ENCODE measurements around the gene JMJD4. TPM values are rescaled to one million over a fixed set of nuclear protein-coding genes. Genes with fewer than 3 reads are reported as not detected.

The JMJD4 gene
- total and polyA plus RNA-seq, 2 of the 4 experiments (the other 2 are of a cell fraction) = 24.6 to 28.5 TPM

DNA sequence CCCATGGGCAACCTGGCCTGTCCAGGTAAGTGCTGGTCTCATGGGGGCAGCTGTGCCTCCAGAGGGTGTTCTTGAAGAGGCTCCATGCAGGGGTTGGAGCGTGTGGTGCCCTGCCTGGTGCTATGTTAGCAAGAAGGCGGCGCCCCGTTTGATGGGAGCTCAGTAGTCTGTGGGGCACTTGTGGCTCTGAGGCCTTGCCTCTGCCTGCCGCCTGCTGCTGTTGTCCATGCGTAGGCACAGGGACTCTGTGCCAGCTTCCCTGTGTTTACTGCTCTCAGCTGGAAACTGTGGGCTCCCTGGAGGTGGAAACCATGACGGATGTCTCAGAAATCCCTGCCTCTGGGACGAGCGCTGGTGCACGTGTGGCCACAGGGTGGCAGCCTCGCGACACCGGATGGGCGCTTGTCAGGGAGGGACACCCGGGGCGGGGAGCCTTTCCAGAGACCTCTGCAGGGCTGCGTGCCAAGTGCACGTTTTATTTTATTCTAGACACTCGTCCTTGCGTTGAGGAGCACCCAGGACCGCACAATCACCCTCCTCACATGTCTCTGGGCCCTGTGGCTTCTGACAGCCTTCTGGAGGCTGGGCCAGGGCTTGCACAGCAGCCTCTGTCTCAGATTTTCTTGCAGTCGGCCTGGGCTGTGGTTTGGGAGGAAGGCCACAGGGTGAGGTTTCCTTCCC lies 27.3 kb upstream of the JMJD4 start:
- dilution Hi-C loops (cut with HindIII; ENCODE audit: low sequenced_read_pairs, unreplicated experiment) = no loop called here
- Histone ChIP-seq H2AK9ac (replicated peaks; ENCODE audit: low read depth, low read length, poor library complexity) (peak overlapping the region; percentile 90), H2BK20ac (ENCODE audit: low read depth, low read length) (no peak overlapping the region), H2BK15ac (ENCODE audit: low read depth, low read length) (no peak overlapping the region), H2AFZ (replicated peaks; ENCODE audit: low read length, poor library complexity) (peak overlapping the region; percentile 86), H3K4me2 (ENCODE audit: low read depth, low read length) (peak overlapping the region; percentile 23; the same call in 1 of the 2 replicates), H3K9me1 (ENCODE audit: insufficient read depth, low read length) (peaks cover 31% of the 10 kb centered on the region), H3K9me3 (ENCODE audit: control insufficient read depth, insufficient read depth, low read length) (no peaks in the 10 kb centered on the region), H3K36me3 (ENCODE audit: control insufficient read depth, insufficient read depth, low read length) (peaks cover 26% of the 10 kb centered on the region), H4K20me1 (ENCODE audit: insufficient read depth, low read length) (peaks cover 59% of the 10 kb centered on the region), H3K56ac (ENCODE audit: extremely low read depth, insufficient read depth, low read length) (no peak overlapping the region), H4K91ac (ENCODE audit: insufficient read depth, low read depth, low read length) (no peak overlapping the region), H3K27me3 (ENCODE audit: control insufficient read depth, insufficient read depth, low read length) (no peaks in the 10 kb centered on the region), H3K9ac (ENCODE audit: low read depth, low read length) (no peak overlapping the region), H2BK120ac (ENCODE audit: low read depth, low read length) (no peak overlapping the region; the same call in 1 of the 2 replicates), H3K4me3 (ENCODE audit: insufficient read depth, low read depth, low read length) (no peak overlapping the region), H3K4me1 (ENCODE audit: control insufficient read depth, insufficient read depth, low read length) (peaks cover 38% of the 10 kb centered on the region), H3K4ac (ENCODE audit: low read depth, low read length) (peak overlapping the region; percentile 48; the same call in 1 of the 2 replicates), H3K27ac (ENCODE audit: insufficient read depth, low read length) (peak overlapping the region; percentile 7; the same call in 1 of the 2 replicates), H4K8ac (ENCODE audit: low read depth in 2 of 2, low read length in 2 of 2) (no peak overlapping the region), H2AK5ac (ENCODE audit: low read depth, low read length) (peak overlapping the region; percentile 33; the same call in 1 of the 2 replicates), H3K79me1 (ENCODE audit: low read depth in 1 of 2, low read length in 2 of 2) (peaks cover 25 to 86% of the 10 kb centered on the region in 2 experiments; a peak in 3 of 4 replicates), H4K5ac (ENCODE audit: low read depth, low read length) (no peak overlapping the region), H2BK5ac (ENCODE audit: low read depth, low read length, poor library complexity, severe bottlenecking) (peak overlapping the region; percentile 5), H3K23ac (ENCODE audit: low read depth, low read length) (peak overlapping the region; percentile 31; the same call in 1 of the 2 replicates), H3K14ac (replicated peaks; ENCODE audit: low read depth, low read length) (no peak overlapping the region), H3K18ac (ENCODE audit: low read depth, low read length) (no peak overlapping the region)
- intact Hi-C loops (cut with micrococcal nuclease) = loop anchor here (1.0 to 5.0 kb wide), 2 partner anchors 184 to 320 kb away; partner anchors contain the start of gene ARF1
- no TSS peak for BruUV-seq (replicated peaks)
- CTCF ChIA-PET = interaction anchor here (0.6 to 2.0 kb wide), 5 partner anchors 13 to 249 kb away, joined by 3 to 7 read pairs (median 5); no protein-coding TSS in a partner anchor
- peak; percentile 74 for ATAC-seq (ENCODE audit: low read depth)
- POLR2A ChIA-PET (ENCODE audit: unreplicated experiment) = no interaction called here
- WGBS, 2 experiments (ENCODE audit: extremely low coverage in 2 of 2, insufficient read length in 1 of 2) = 6% methylated on average over 8 of the region's 22 CpGs; no CpG with 5 or more reads in 1 of the 2 experiments
- TF ChIP-seq RFX5 (IDR thresholded peaks at IDR 0.05; ENCODE audit: low read depth, low read length) (no peak), RCOR1 (IDR thresholded peaks at IDR 0.05; ENCODE audit: insufficient replicate concordance, low read length) (peak; percentile 49), NFE2L2 (IDR thresholded peaks at IDR 0.05; ENCODE audit: low read depth, low read length) (no peak), MAZ (IDR thresholded peaks at IDR 0.05; ENCODE audit: borderline replicate concordance, low read depth, low read length) (peak; percentile 89), MXI1 (IDR thresholded peaks at IDR 0.05; ENCODE audit: borderline replicate concordance, low read depth, low read length) (no peak; the same call in 1 of the 2 replicates), POLR2A (IDR thresholded peaks at IDR 0.05; ENCODE audit: low read depth, low read length) (no peak), SMC3 (IDR thresholded peaks at IDR 0.05; ENCODE audit: low read depth, low read length) (peak; percentile 88), RAD21 (IDR thresholded peaks at IDR 0.05; ENCODE audit: low read length) (peak; percentile 93), BHLHE40 (IDR thresholded peaks at IDR 0.05; ENCODE audit: low read depth, low read length) (peak; percentile 74)
- TF ChIP-seq, protein P1, sequence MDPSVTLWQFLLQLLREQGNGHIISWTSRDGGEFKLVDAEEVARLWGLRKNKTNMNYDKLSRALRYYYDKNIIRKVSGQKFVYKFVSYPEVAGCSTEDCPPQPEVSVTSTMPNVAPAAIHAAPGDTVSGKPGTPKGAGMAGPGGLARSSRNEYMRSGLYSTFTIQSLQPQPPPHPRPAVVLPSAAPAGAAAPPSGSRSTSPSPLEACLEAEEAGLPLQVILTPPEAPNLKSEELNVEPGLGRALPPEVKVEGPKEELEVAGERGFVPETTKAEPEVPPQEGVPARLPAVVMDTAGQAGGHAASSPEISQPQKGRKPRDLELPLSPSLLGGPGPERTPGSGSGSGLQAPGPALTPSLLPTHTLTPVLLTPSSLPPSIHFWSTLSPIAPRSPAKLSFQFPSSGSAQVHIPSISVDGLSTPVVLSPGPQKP (IDR thresholded peaks at IDR 0.05; ENCODE audit: borderline replicate concordance, low read depth, low read length) = no peak
- TF ChIP-seq, protein P2, sequence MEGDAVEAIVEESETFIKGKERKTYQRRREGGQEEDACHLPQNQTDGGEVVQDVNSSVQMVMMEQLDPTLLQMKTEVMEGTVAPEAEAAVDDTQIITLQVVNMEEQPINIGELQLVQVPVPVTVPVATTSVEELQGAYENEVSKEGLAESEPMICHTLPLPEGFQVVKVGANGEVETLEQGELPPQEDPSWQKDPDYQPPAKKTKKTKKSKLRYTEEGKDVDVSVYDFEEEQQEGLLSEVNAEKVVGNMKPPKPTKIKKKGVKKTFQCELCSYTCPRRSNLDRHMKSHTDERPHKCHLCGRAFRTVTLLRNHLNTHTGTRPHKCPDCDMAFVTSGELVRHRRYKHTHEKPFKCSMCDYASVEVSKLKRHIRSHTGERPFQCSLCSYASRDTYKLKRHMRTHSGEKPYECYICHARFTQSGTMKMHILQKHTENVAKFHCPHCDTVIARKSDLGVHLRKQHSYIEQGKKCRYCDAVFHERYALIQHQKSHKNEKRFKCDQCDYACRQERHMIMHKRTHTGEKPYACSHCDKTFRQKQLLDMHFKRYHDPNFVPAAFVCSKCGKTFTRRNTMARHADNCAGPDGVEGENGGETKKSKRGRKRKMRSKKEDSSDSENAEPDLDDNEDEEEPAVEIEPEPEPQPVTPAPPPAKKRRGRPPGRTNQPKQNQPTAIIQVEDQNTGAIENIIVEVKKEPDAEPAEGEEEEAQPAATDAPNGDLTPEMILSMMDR (conservative IDR thresholded peaks at IDR 0.05; ENCODE audit: low read depth, low read length) = peak; percentile 92
- DNase-seq = peak; percentile 69
- in situ Hi-C loops (cut with MboI; ENCODE audit: low sequenced_read_pairs) = loop anchor here (5.0 to 10.0 kb wide), 2 partner anchors 185 to 322 kb away; partner anchors contain the start of genes ARF1 and WNT9A
